OCI-LY3 (cell line): ENCODE measurements around the gene WDSUB1.

ENCODE experiments used
- CTCF ChIP-seq: fragments of 200-600, 300-600 bp; sonication (generic); IDR thresholded peaks from 2 replicates; pipeline ENCODE4 v1.5.1; 2014; ENCODE audit warnings: antibody characterized with exemption, low read length, low read depth
- EZH2phosphoT487 ChIP-seq: fragments of 200-600 bp; shearing (Covaris generic); IDR thresholded peaks from 2 replicates; pipeline ENCODE4 v1.6.1; 2018; ENCODE audit warnings: antibody characterized with exemption, mixed run types, low read depth

- TF ChIP-seq CTCF: no peak
- TF ChIP-seq EZH2phosphoT487: no peak
Measured at GRCh38 chr2:159283529-159283928, 3.0 kb downstream of the WDSUB1 start.
